ENCODE measurements around the gene ATP6V1F.

GRCh38 chr7:128863433-128863989 is 855 bp downstream of the ATP6V1F start:
- TF ChIP-seq, protein P1, sequence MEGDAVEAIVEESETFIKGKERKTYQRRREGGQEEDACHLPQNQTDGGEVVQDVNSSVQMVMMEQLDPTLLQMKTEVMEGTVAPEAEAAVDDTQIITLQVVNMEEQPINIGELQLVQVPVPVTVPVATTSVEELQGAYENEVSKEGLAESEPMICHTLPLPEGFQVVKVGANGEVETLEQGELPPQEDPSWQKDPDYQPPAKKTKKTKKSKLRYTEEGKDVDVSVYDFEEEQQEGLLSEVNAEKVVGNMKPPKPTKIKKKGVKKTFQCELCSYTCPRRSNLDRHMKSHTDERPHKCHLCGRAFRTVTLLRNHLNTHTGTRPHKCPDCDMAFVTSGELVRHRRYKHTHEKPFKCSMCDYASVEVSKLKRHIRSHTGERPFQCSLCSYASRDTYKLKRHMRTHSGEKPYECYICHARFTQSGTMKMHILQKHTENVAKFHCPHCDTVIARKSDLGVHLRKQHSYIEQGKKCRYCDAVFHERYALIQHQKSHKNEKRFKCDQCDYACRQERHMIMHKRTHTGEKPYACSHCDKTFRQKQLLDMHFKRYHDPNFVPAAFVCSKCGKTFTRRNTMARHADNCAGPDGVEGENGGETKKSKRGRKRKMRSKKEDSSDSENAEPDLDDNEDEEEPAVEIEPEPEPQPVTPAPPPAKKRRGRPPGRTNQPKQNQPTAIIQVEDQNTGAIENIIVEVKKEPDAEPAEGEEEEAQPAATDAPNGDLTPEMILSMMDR (conservative IDR thresholded peaks at IDR 0.05 in 1 of 2, IDR thresholded peaks at IDR 0.05 in 1 of 2; ENCODE audit: low read depth in 1 of 2, low read length in 2 of 2) = peak; percentile 47 to 63
- no peak for TF ChIP-seq EZH2 (IDR thresholded peaks at IDR 0.05; ENCODE audit: low read length, missing control alignments)
